ENCODE data around the gene SAPCD1.

Gene SAPCD1
- total RNA-seq: 0 to 0.72 (median 0.38) reads per million in 9 experiments

- Mint-ChIP-seq H3K4me3 (no peak within 1 kb of the TSS), H3K4me1 (ENCODE audit: low read depth in 2 of 2) (peaks cover 0 to 7% of the 10 kb centered on the region in 2 donors), H3K27ac (peak within 1 kb of the TSS; percentile 59 to 83), H3K27me3 (no peaks in the 10 kb centered on the region), H3K36me3 (ENCODE audit: insufficient read depth) (peaks cover 4% of the 10 kb centered on the region), H3K9me3 (no peaks in the 10 kb centered on the region)
- ATAC-seq (replicated peaks) (no peak), DNase-seq (no peak)
Measured at GRCh38 chr6:31762356-31762755, at the start of gene SAPCD1. Gene SAPCD1 (plus strand): TSS chr6:31762656. CDS start chr6:31763055, 399 bp downstream.

GRCh38 chr6:31713465-31713864, 49.0 kb upstream of the SAPCD1 start:
- no peak for ATAC-seq (replicated peaks)
- H3K9me3 Mint-ChIP-seq: no peaks in the 10 kb centered on the region
- H3K27me3 Mint-ChIP-seq: peaks cover 0 to 7% of the 10 kb centered on the region in 2 donors
- H3K36me3 Mint-ChIP-seq (ENCODE audit: insufficient read depth): no peaks in the 10 kb centered on the region
- H3K27ac Mint-ChIP-seq: peak overlapping the region in 1 of 2 donors; percentile 41
- H3K4me1 Mint-ChIP-seq (ENCODE audit: low read depth in 2 of 2): peaks cover 13 to 14% of the 10 kb centered on the region in 2 donors
- H3K4me3 Mint-ChIP-seq: no peak overlapping the region
- no peak for DNase-seq

- Mint-ChIP-seq H3K27ac (peak overlapping the region in 1 of 2 donors; percentile 16), H3K4me1 (ENCODE audit: low read depth in 2 of 2) (peaks cover 14 to 15% of the 10 kb centered on the region in 2 donors), H3K36me3 (ENCODE audit: insufficient read depth) (no peaks in the 10 kb centered on the region), H3K9me3 (no peaks in the 10 kb centered on the region), H3K27me3 (peaks cover 0 to 7% of the 10 kb centered on the region in 2 donors), H3K4me3 (no peak overlapping the region)
- ATAC-seq (replicated peaks) (no peak), DNase-seq (no peak)
Measured at GRCh38 chr6:31713991-31714684, 48.3 kb upstream of the SAPCD1 start.

GRCh38 chr6:31715022-31715958, 47.2 kb upstream of the SAPCD1 start, which contains the start of gene LY6G6D:
Gene LY6G6D (plus strand): TSS chr6:31715348. CDS start chr6:31715356, 8 bp downstream.
- Mint-ChIP-seq H3K27ac (peak within 1 kb of the TSS in 1 of 2 donors; percentile 16), H3K4me1 (ENCODE audit: low read depth in 2 of 2) (peaks cover 14 to 15% of the 10 kb centered on the region in 2 donors), H3K36me3 (ENCODE audit: insufficient read depth) (no peaks in the 10 kb centered on the region), H3K4me3 (no peak within 1 kb of the TSS), H3K9me3 (no peaks in the 10 kb centered on the region), H3K27me3 (peaks cover 0 to 7% of the 10 kb centered on the region in 2 donors)
- ATAC-seq (replicated peaks) (no peak), DNase-seq (no peak)

GRCh38 chr6:31717499-31718222, 44.8 kb upstream of the SAPCD1 start:
- Mint-ChIP-seq H3K4me1 (ENCODE audit: low read depth in 2 of 2) (peaks cover 0 to 2% of the 10 kb centered on the region in 2 donors), H3K27me3 (peaks cover 0 to under 1% of the 10 kb centered on the region in 2 donors), H3K9me3 (no peaks in the 10 kb centered on the region), H3K4me3 (no peak overlapping the region), H3K27ac (no peak overlapping the region), H3K36me3 (ENCODE audit: insufficient read depth) (peaks cover 3% of the 10 kb centered on the region)
- ATAC-seq (replicated peaks) (no peak), DNase-seq (no peak)

- H3K36me3 Mint-ChIP-seq (ENCODE audit: insufficient read depth): peaks cover 3% of the 10 kb centered on the region
- DNase-seq (no peak), ATAC-seq (replicated peaks) (no peak)
- no peaks in the 10 kb centered on the region for H3K9me3 Mint-ChIP-seq
- H3K4me1 Mint-ChIP-seq (ENCODE audit: low read depth in 2 of 2): peaks cover 0 to 3% of the 10 kb centered on the region in 2 donors
- H3K27ac Mint-ChIP-seq: no peak overlapping the region
- no peaks in the 10 kb centered on the region for H3K27me3 Mint-ChIP-seq
- no peak overlapping the region for H3K4me3 Mint-ChIP-seq
Measured at GRCh38 chr6:31718265-31718664, 44.2 kb upstream of the SAPCD1 start.

GRCh38 chr6:31719001-31719400, 43.5 kb upstream of the SAPCD1 start:
- H3K27ac Mint-ChIP-seq: peak overlapping the region in 1 of 2 donors; percentile 4
- DNase-seq: no peak
- peaks cover 3% of the 10 kb centered on the region for H3K36me3 Mint-ChIP-seq (ENCODE audit: insufficient read depth)
- ATAC-seq (replicated peaks): no peak
- H3K4me3 Mint-ChIP-seq: no peak overlapping the region
- no peaks in the 10 kb centered on the region for H3K27me3 Mint-ChIP-seq
- no peaks in the 10 kb centered on the region for H3K9me3 Mint-ChIP-seq
- peaks cover 0 to 6% of the 10 kb centered on the region in 2 donors for H3K4me1 Mint-ChIP-seq (ENCODE audit: low read depth in 2 of 2)

- Mint-ChIP-seq H3K27ac (no peak overlapping the region), H3K27me3 (no peaks in the 10 kb centered on the region), H3K9me3 (no peaks in the 10 kb centered on the region), H3K36me3 (ENCODE audit: insufficient read depth) (peaks cover 3% of the 10 kb centered on the region), H3K4me1 (ENCODE audit: low read depth in 2 of 2) (peaks cover 0 to 6% of the 10 kb centered on the region in 2 donors), H3K4me3 (no peak overlapping the region)
- ATAC-seq (replicated peaks): no peak
- no peak for DNase-seq
Measured at GRCh38 chr6:31720196-31720770, 42.2 kb upstream of the SAPCD1 start.

GRCh38 chr6:31721351-31722020, 41.0 kb upstream of the SAPCD1 start, which contains the start of gene LY6G6C:
Gene LY6G6C (minus strand): TSS chr6:31721746. CDS start chr6:31721679, 67 bp downstream.
- H3K27me3 Mint-ChIP-seq: no peaks in the 10 kb centered on the region
- DNase-seq (no peak), ATAC-seq (replicated peaks) (no peak)
- H3K4me1 Mint-ChIP-seq (ENCODE audit: low read depth in 2 of 2): peaks cover 0 to 8% of the 10 kb centered on the region in 2 donors
- H3K27ac Mint-ChIP-seq: no peak within 1 kb of the TSS
- H3K4me3 Mint-ChIP-seq: no peak within 1 kb of the TSS
- H3K36me3 Mint-ChIP-seq (ENCODE audit: insufficient read depth): peaks cover 3% of the 10 kb centered on the region
- H3K9me3 Mint-ChIP-seq: no peaks in the 10 kb centered on the region

- no peak for ATAC-seq (replicated peaks)
Measured at GRCh38 chr6:31722173-31722572, 40.3 kb upstream of the SAPCD1 start.

GRCh38 chr6:31723245-31723979, 39.0 kb upstream of the SAPCD1 start, which contains the start of gene MPIG6B:
Gene MPIG6B (plus strand): TSS chr6:31723373. CDS start chr6:31723384, 11 bp downstream.
- H3K9me3 Mint-ChIP-seq: no peaks in the 10 kb centered on the region
- peaks cover 1 to 20% of the 10 kb centered on the region in 2 donors for H3K4me1 Mint-ChIP-seq (ENCODE audit: low read depth in 2 of 2)
- H3K27ac Mint-ChIP-seq: peak within 1 kb of the TSS in 1 of 2 donors; percentile 44
- DNase-seq (no peak), ATAC-seq (replicated peaks) (no peak)
- H3K27me3 Mint-ChIP-seq: no peaks in the 10 kb centered on the region
- no peak within 1 kb of the TSS for H3K4me3 Mint-ChIP-seq
- peaks cover 5% of the 10 kb centered on the region for H3K36me3 Mint-ChIP-seq (ENCODE audit: insufficient read depth)

More at GRCh38 chr6:31722173-31722572, 40.3 kb upstream of the SAPCD1 start:
- no peaks in the 10 kb centered on the region for H3K27me3 Mint-ChIP-seq
- H3K4me1 Mint-ChIP-seq (ENCODE audit: low read depth in 2 of 2): peaks cover 0 to 12% of the 10 kb centered on the region in 2 donors
- no peak overlapping the region for H3K27ac Mint-ChIP-seq
- no peaks in the 10 kb centered on the region for H3K9me3 Mint-ChIP-seq
- DNase-seq: no peak
- H3K36me3 Mint-ChIP-seq (ENCODE audit: insufficient read depth): peaks cover 5% of the 10 kb centered on the region
- H3K4me3 Mint-ChIP-seq: no peak overlapping the region

Data from effector memory CD8-positive, alpha-beta T cell (primary cell).